Measurements from ENCODE around the gene HS3ST3B1.

- TF ChIP-seq CTCF (conservative IDR thresholded peaks at IDR 0.05) (no peak), ZFX (IDR thresholded peaks at IDR 0.05) (no peak)
These were observed 88.8 kb downstream of the HS3ST3B1 start for GRCh38 chr17:14389681-14390080.

Measured in C4-2B (cell line).